SK-N-SH (cell line): ENCODE measurements around the gene ZDHHC12.
"Not testable (repeated sequence)": the region's sequence is repeated elsewhere in the genome, so short reads cannot be mapped to it uniquely, and the experiment has no call there.

ENCODE experiments used
- CHD2 ChIP-seq: fragments of 150-350 bp; IDR thresholded peaks from 2 replicates; pipeline ENCODE4 v1.6.1; 2018; ENCODE audit warnings: low read length; ENCODE audit not compliant: partially characterized antibody
- EZH2phosphoT487 ChIP-seq: fragments of 200-600 bp; sonication (generic); IDR thresholded peaks from 2 replicates; pipeline ENCODE4 v1.6.1; 2017; ENCODE audit warnings: low read depth, mixed run types, mild to moderate bottlenecking, antibody characterized with exemption, moderate library complexity, borderline replicate concordance
- FOSL2 ChIP-seq: IDR thresholded peaks from 2 replicates; pipeline ENCODE4 v1.4.0; 2012; ENCODE audit warnings: low read depth, mild to moderate bottlenecking, moderate library complexity, borderline replicate concordance
- GABPA ChIP-seq: IDR thresholded peaks from 2 replicates; pipeline ENCODE4 v1.4.0; 2012; ENCODE audit warnings: low read depth, mild to moderate bottlenecking
- MEF2A ChIP-seq: IDR thresholded peaks from 2 replicates; pipeline ENCODE4 v1.4.0; 2012; ENCODE audit warnings: low read depth, borderline replicate concordance
- NFIC ChIP-seq: IDR thresholded peaks from 2 replicates; pipeline ENCODE4 v1.4.0; 2012; ENCODE audit warnings: borderline replicate concordance
- RAD21 ChIP-seq: IDR thresholded peaks from 2 replicates; pipeline ENCODE4 v1.6.1; 2012; ENCODE audit warnings: mild to moderate bottlenecking, low read length
- RCOR1 ChIP-seq: fragments of 150-350 bp; IDR thresholded peaks from 2 replicates; pipeline ENCODE4 v1.6.1; 2017; ENCODE audit warnings: antibody characterized with exemption, low read length
- SIN3A ChIP-seq: IDR thresholded peaks from 2 replicates; pipeline ENCODE4 v1.6.1; 2012; ENCODE audit warnings: low read depth, mild to moderate bottlenecking, low read length, moderate library complexity, borderline replicate concordance
- SMC3 ChIP-seq: IDR thresholded peaks from 2 replicates; pipeline ENCODE4 v1.6.1; 2012; ENCODE audit warnings: low read depth, low read length, improper control_type of control experiment
- TAF1 ChIP-seq: IDR thresholded peaks from 2 replicates; pipeline ENCODE4 v1.6.1; 2012; ENCODE audit warnings: low read depth, mild to moderate bottlenecking, low read length, moderate library complexity, borderline replicate concordance
- TCF12 ChIP-seq: IDR thresholded peaks from 2 replicates; pipeline ENCODE4 v1.4.0; 2012
- TF ChIP-seq, protein P1 (sequence below): fragments of 200-600 bp; sonication (generic); IDR thresholded peaks from 2 replicates; pipeline ENCODE4 v1.6.1; 2017; ENCODE audit warnings: antibody characterized with exemption, mild to moderate bottlenecking, moderate library complexity
- TF ChIP-seq, protein P2 (sequence below): IDR thresholded peaks from 2 replicates; pipeline ENCODE4 v1.6.1; 2012; ENCODE audit warnings: mild to moderate bottlenecking, low read depth, low read length, moderate library complexity

DNA sequence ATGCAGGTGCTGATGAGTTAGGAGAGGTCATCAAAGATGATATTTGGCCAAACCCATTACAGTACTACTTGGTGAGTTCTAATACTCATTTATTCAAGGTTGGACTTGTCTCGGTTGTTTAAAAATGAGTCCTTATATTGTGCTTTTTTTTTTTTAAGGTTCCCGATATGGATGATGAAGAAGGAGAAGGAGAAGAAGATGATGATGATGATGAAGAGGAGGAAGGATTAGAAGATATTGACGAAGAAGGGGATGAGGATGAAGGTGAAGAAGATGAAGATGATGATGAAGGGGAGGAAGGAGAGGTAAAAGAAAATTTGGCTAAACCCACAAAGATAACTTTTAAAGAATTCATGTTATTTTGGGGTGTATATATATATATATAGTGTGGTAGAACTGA, 30.2 kb downstream of the ZDHHC12 start:
- not testable (repeated sequence) for TF ChIP-seq FOSL2, CHD2, RAD21, RCOR1, TCF12, NFIC, SIN3A, TAF1, EZH2phosphoT487, SMC3, MEF2A, GABPA
- TF ChIP-seq, protein P1, sequence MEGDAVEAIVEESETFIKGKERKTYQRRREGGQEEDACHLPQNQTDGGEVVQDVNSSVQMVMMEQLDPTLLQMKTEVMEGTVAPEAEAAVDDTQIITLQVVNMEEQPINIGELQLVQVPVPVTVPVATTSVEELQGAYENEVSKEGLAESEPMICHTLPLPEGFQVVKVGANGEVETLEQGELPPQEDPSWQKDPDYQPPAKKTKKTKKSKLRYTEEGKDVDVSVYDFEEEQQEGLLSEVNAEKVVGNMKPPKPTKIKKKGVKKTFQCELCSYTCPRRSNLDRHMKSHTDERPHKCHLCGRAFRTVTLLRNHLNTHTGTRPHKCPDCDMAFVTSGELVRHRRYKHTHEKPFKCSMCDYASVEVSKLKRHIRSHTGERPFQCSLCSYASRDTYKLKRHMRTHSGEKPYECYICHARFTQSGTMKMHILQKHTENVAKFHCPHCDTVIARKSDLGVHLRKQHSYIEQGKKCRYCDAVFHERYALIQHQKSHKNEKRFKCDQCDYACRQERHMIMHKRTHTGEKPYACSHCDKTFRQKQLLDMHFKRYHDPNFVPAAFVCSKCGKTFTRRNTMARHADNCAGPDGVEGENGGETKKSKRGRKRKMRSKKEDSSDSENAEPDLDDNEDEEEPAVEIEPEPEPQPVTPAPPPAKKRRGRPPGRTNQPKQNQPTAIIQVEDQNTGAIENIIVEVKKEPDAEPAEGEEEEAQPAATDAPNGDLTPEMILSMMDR, result not testable (repeated sequence)
- TF ChIP-seq, protein P2, sequence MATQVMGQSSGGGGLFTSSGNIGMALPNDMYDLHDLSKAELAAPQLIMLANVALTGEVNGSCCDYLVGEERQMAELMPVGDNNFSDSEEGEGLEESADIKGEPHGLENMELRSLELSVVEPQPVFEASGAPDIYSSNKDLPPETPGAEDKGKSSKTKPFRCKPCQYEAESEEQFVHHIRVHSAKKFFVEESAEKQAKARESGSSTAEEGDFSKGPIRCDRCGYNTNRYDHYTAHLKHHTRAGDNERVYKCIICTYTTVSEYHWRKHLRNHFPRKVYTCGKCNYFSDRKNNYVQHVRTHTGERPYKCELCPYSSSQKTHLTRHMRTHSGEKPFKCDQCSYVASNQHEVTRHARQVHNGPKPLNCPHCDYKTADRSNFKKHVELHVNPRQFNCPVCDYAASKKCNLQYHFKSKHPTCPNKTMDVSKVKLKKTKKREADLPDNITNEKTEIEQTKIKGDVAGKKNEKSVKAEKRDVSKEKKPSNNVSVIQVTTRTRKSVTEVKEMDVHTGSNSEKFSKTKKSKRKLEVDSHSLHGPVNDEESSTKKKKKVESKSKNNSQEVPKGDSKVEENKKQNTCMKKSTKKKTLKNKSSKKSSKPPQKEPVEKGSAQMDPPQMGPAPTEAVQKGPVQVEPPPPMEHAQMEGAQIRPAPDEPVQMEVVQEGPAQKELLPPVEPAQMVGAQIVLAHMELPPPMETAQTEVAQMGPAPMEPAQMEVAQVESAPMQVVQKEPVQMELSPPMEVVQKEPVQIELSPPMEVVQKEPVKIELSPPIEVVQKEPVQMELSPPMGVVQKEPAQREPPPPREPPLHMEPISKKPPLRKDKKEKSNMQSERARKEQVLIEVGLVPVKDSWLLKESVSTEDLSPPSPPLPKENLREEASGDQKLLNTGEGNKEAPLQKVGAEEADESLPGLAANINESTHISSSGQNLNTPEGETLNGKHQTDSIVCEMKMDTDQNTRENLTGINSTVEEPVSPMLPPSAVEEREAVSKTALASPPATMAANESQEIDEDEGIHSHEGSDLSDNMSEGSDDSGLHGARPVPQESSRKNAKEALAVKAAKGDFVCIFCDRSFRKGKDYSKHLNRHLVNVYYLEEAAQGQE, result not testable (repeated sequence)
